ENCODE results near the gene PLTP. TPM values are rescaled to one million over a fixed set of nuclear protein-coding genes. Genes with fewer than 3 reads are reported as not detected.

The PLTP gene
- total RNA-seq, 1 experiment from 2014 or later, result 4.7 TPM

GRCh38 chr20:45893831-45894230 lies 18.1 kb downstream of the PLTP start:
- no TSS peak for BruUV-seq (replicated peaks)
- no peak overlapping the region for H3K27ac ChIP-seq (ENCODE audit: low read depth, low read length)
- no peak overlapping the region for H3K4me3 ChIP-seq (replicated peaks in 1 of 2; ENCODE audit: low read depth in 1 of 2, low read length in 2 of 2)
- no peaks in the 10 kb centered on the region for H3K27me3 ChIP-seq (ENCODE audit: insufficient read depth, low read length)
- no peak for TF ChIP-seq ZNF274 (IDR thresholded peaks at IDR 0.05; ENCODE audit: low read depth, low read length)
- no peak for TF ChIP-seq ZFX (IDR thresholded peaks at IDR 0.05)
- TF ChIP-seq, protein P1, sequence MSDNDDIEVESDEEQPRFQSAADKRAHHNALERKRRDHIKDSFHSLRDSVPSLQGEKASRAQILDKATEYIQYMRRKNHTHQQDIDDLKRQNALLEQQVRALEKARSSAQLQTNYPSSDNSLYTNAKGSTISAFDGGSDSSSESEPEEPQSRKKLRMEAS (IDR thresholded peaks at IDR 0.05), result no peak
- no peak for TF ChIP-seq EZH2phosphoT487 (IDR thresholded peaks at IDR 0.05; ENCODE audit: borderline replicate concordance)
- TF ChIP-seq FOSL1 (IDR thresholded peaks at IDR 0.05; ENCODE audit: low read depth), result no peak
- no peak for TF ChIP-seq ELF1 (IDR thresholded peaks at IDR 0.05; ENCODE audit: borderline replicate concordance, low read depth)
- TF ChIP-seq POLR2AphosphoS5 (IDR thresholded peaks at IDR 0.05; ENCODE audit: low read depth, low read length), result no peak
- no peak for TF ChIP-seq SIN3A (IDR thresholded peaks at IDR 0.05; ENCODE audit: low read depth)
- no peak for TF ChIP-seq CTCF (IDR thresholded peaks at IDR 0.05 in 2 of 3, conservative IDR thresholded peaks at IDR 0.05 in 1 of 3; ENCODE audit: borderline replicate concordance in 1 of 3, insufficient read depth in 1 of 3, low read depth in 2 of 3, low read length in 2 of 3)
- TF ChIP-seq, protein P2, sequence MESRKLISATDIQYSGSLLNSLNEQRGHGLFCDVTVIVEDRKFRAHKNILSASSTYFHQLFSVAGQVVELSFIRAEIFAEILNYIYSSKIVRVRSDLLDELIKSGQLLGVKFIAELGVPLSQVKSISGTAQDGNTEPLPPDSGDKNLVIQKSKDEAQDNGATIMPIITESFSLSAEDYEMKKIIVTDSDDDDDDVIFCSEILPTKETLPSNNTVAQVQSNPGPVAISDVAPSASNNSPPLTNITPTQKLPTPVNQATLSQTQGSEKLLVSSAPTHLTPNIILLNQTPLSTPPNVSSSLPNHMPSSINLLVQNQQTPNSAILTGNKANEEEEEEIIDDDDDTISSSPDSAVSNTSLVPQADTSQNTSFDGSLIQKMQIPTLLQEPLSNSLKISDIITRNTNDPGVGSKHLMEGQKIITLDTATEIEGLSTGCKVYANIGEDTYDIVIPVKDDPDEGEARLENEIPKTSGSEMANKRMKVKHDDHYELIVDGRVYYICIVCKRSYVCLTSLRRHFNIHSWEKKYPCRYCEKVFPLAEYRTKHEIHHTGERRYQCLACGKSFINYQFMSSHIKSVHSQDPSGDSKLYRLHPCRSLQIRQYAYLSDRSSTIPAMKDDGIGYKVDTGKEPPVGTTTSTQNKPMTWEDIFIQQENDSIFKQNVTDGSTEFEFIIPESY (IDR thresholded peaks at IDR 0.05; ENCODE audit: extremely low read depth, insufficient replicate concordance, low read length), result no peak
- no peak for TF ChIP-seq ATF3 (IDR thresholded peaks at IDR 0.05)
- H3K9me3 ChIP-seq (ENCODE audit: control insufficient read depth in 1 of 2, insufficient read depth in 1 of 2, low read depth in 1 of 2, low read length in 2 of 2), result no peaks in the 10 kb centered on the region
- intact Hi-C loops (cut with micrococcal nuclease), result no loop called here
- ATAC-seq (no peak), DNase-seq (ENCODE audit: low read depth, low spot score) (no peak)
- no peak overlapping the region for H3K4me2 ChIP-seq (ENCODE audit: low read length)
- no peak overlapping the region for H3K9ac ChIP-seq (ENCODE audit: low read length)
- peaks cover 10 to 18% of the 10 kb centered on the region in 2 experiments; a peak in 3 of 4 replicates for H3K4me1 ChIP-seq (ENCODE audit: control insufficient read depth in 1 of 2, insufficient read depth in 2 of 2, low read length in 2 of 2)
- ChIA-PET POLR2A (no interaction called here), RAD21 (ENCODE audit: low non-redundant PET in 1 of 2, low total read pairs in 2 of 2, uncharacterized antibody in 2 of 2, unreplicated experiment in 2 of 2) (interaction anchor here in 1 of 2 experiments (0.6 kb wide), 1 partner anchor 881 kb away, joined by 3 read pairs; no protein-coding TSS in a partner anchor), CTCF (no interaction called here)
- H2AFZ ChIP-seq (ENCODE audit: low read depth, low read length, poor library complexity, severe bottlenecking), result no peak overlapping the region
- H3K36me3 ChIP-seq (ENCODE audit: control insufficient read depth in 1 of 2, insufficient read depth in 2 of 2, low read length in 2 of 2), result peaks cover 6 to 21% of the 10 kb centered on the region in 2 experiments; a peak in 3 of 4 replicates
- H3K79me2 ChIP-seq (ENCODE audit: insufficient read depth, low read length), result peaks cover 4% of the 10 kb centered on the region; the same call in 1 of the 2 replicates
- no peaks in the 10 kb centered on the region for H3K9me2 ChIP-seq (ENCODE audit: insufficient read depth)
- no peaks in the 10 kb centered on the region for H4K20me1 ChIP-seq (ENCODE audit: insufficient read depth)

Data from HCT116 (cell line).